Lower leg skin (tissue), 3 donors: ENCODE data around the gene OTUD6A.

ENCODE experiments used
- POLR2A ChIP-seq, 2 donors: fragments of 450-650 bp; IDR thresholded peaks; one replicate each; pipeline ENCODE4 v1.6.1; 2016 to 2017; ENCODE audit warnings: antibody characterized with exemption in 2 of 2, mild to moderate bottlenecking in 1 of 2, moderate library complexity in 1 of 2
- TF ChIP-seq, protein P1 (sequence below), 3 donors: fragments of 450-650 bp; IDR thresholded peaks; one replicate each; pipeline ENCODE4 v1.5.1; 2016; ENCODE audit warnings: antibody characterized with exemption in 3 of 3, mild to moderate bottlenecking in 3 of 3, moderate library complexity in 2 of 3

DNA sequence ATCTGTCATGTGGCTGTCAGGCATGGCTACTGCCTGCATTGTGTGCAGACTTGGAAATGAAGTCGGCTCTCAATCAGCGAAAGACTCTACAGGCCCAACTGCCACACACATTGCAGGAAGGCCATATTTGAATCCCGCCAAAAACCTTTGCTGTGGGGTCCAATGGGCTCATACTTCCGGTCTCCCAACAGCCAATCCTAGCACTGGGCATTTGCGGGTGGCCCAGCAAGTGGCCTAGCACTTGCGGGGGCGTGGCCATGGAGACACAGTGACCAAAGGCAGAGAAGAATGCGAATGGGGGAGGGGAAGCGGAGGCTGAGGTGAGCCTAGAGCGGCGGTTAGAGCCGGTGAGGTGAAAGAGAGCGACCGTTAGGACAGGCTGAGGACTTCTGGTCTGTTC lies at the start of gene OTUD6A:
- TF ChIP-seq, protein P1, sequence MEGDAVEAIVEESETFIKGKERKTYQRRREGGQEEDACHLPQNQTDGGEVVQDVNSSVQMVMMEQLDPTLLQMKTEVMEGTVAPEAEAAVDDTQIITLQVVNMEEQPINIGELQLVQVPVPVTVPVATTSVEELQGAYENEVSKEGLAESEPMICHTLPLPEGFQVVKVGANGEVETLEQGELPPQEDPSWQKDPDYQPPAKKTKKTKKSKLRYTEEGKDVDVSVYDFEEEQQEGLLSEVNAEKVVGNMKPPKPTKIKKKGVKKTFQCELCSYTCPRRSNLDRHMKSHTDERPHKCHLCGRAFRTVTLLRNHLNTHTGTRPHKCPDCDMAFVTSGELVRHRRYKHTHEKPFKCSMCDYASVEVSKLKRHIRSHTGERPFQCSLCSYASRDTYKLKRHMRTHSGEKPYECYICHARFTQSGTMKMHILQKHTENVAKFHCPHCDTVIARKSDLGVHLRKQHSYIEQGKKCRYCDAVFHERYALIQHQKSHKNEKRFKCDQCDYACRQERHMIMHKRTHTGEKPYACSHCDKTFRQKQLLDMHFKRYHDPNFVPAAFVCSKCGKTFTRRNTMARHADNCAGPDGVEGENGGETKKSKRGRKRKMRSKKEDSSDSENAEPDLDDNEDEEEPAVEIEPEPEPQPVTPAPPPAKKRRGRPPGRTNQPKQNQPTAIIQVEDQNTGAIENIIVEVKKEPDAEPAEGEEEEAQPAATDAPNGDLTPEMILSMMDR (IDR thresholded peaks at IDR 0.05), result no peak
- no peak for TF ChIP-seq POLR2A (IDR thresholded peaks at IDR 0.05)
